SKM-1 (cell line): ENCODE results near the gene PMF1.
A peak's percentile ranks its signal among the peaks of the same experiment; 100 is the strongest.
"Not testable (repeated sequence)": the region's sequence is repeated elsewhere in the genome, so short reads cannot be mapped to it uniquely, and the experiment has no call there.

Experiments used
- DNase-seq: peaks from one replicate; lab custom pipeline; 2025; ENCODE audit not compliant: unreplicated experiment; lab: John Stamatoyannopoulos, UW

Gene PMF1, protein sequence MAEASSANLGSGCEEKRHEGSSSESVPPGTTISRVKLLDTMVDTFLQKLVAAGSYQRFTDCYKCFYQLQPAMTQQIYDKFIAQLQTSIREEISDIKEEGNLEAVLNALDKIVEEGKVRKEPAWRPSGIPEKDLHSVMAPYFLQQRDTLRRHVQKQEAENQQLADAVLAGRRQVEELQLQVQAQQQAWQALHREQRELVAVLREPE

DNA sequence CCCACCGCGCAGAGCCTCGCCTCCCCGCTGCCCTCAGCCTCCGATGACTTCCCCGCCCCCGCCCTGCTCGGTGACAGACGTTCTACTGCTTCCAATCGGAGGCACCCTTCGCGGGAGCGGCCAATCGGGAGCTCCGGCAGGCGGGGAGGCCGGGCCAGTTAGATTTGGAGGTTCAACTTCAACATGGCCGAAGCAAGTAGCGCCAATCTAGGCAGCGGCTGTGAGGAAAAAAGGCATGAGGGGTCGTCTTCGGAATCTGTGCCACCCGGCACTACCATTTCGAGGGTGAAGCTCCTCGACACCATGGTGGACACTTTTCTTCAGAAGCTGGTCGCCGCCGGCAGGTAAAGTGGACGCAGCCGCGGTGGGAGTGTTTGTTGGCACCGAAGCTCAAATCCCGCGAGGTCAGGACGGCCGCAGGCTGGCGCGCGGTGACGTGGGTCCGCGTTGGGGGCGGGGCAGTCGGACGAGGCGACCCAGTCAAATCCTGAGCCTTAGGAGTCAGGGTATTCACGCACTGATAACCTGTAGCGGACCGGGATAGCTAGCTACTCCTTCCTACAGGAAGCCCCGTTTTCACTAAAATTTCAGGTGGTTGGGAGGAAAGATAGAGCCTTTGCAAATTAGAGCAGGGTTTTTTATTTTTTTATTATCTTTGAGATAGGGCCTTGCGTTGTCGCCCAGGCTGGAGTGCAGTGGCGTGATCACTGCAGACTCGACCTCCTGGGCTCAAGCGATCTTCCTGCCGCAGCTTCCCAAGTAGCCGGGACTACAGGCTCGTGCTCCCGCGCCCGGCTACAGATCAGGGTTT, at the start of gene PMF1:
Gene PMF1 (plus strand): TSS at position 175 of the 811 bp plus-strand sequence. CDS start 9 bp downstream, at position 184.
- DNase-seq: peak; percentile 98

DNA sequence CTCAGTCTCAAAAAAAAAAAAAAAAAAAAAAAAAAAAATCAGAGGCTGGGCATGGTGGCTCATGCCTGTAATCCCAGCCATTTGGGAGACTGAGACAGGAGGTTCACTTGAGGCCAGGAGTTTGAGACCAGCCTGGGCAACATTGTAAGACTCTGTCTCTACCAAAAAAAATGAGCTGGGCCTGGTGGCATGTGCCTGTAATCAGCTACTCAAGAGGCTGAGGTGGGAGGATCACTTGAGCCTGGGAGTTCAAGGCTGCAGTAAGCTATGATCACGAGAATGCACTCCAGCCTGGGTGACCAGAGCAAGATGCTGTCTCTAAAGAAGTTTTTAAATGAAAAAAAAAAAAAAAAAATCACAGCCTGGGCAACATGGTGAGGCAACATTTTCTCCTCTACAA, 49.1 kb upstream of the PMF1 start:
- no peak for DNase-seq

DNA sequence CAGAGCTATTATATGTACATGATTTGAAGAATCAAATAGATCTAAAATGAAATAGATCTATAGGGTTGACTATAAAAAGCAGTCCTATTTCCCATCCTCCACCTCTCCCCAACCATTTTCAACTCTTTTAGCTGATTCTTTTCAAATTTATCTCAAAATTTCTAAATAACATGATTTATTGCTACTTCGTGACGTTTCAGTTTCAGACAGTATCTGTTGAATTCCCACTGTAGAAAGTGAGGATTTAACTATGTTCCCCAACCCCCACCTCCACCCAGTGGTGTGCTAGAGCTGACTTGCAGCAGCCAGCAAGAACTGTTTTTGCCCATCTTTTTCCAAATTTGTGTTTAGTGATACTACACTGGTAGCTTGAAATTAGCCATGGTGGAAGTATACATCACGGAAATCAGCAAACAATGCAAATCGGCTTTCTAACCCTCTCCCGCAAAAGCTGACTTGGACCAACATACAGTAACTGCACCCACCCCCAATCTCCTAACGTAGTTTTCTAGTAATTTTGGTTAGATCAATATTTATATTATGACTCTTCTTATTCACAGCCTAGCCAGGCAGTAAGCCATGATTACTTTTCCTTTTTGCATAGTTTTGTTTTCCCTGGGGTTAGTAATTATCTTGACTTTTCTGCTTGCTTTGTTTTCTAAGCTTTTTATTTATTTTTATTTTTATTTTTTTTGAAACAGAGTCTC, 48.5 kb upstream of the PMF1 start:
- no peak for DNase-seq

DNA sequence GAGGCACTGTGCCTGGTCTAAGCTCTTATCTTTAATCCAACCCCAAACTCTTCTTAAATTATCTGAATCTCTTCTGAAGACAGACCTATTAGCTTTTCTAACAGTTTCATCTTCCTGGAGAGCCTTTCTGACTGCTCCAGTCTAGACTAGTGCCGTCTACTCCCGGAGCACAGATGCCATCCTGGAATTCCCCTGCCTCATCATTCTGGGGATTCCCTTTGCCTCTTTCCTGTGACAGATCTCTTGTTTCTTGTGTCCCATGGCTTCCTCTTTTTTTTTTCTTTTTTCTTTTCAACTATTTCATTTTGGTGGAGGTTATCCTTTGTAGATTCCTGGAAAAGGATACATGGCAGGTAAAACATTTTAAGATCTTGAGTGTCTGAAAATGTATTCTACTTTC, 47.7 kb upstream of the PMF1 start:
- no peak for DNase-seq

DNA sequence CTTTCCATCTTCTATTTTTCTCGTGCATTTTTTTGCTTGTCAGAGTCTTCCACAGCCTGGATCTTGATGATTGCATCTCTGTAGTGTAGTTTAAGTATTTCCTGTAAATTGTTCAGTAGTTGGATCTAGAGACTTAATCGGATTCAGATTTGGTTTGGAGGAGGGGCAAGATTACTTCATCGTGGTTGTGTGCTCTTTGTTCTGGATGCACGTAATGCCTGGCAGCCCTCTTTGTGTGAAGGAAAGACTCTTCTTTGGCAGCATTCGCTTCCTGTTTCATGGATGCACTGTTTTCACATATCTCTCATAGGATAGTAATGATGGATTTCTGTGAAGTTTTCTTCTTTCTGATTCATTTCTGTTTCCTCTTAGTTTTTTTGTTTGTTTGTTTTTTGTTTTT, 45.3 kb upstream of the PMF1 start:
- DNase-seq: no peak

DNA sequence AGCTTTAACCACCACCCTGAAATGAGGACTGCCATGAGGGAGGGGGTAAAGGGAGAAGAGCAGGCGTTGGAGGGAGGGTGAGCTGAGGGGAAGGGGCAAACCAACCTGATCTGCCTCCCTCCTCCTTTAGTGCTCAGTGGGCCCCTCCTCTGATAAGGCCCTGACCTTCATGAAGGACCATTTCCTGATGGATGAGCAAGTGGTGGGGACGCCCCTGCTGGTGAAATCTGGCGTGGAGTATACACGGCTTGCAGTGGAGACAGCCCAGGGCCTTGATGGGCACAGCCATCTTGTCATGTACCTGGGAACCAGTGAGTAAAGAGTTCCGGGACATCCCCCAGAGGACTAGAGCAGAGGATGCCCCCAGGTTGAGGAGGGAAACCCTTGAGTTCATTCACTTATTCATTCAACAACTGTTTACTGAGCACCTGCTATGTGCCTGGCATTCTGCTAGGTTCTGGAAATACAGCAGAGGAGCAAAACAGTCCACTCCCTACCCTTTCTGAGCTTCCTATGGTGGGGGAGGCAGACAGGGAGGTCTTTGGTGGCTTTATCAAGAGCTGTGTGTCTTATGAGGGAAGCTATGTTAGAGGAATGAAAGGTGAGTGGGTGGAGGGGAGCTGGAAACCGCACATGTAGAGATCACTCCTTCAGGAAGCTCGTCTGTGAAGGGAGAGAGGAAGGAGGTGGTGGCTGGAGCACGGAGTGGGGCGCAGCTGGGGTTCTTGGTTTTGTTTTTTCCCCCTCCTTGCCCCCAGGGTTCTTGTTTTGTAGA, 39.9 kb upstream of the PMF1 start:
- DNase-seq: no peak

DNA sequence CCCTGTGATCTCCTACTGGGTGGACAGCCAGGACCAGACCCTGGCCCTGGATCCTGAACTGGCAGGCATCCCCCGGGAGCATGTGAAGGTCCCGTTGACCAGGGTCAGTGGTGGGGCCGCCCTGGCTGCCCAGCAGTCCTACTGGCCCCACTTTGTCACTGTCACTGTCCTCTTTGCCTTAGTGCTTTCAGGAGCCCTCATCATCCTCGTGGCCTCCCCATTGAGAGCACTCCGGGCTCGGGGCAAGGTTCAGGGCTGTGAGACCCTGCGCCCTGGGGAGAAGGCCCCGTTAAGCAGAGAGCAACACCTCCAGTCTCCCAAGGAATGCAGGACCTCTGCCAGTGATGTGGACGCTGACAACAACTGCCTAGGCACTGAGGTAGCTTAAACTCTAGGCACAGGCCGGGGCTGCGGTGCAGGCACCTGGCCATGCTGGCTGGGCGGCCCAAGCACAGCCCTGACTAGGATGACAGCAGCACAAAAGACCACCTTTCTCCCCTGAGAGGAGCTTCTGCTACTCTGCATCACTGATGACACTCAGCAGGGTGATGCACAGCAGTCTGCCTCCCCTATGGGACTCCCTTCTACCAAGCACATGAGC, 36.1 kb upstream of the PMF1 start:
- DNase-seq: no peak

DNA sequence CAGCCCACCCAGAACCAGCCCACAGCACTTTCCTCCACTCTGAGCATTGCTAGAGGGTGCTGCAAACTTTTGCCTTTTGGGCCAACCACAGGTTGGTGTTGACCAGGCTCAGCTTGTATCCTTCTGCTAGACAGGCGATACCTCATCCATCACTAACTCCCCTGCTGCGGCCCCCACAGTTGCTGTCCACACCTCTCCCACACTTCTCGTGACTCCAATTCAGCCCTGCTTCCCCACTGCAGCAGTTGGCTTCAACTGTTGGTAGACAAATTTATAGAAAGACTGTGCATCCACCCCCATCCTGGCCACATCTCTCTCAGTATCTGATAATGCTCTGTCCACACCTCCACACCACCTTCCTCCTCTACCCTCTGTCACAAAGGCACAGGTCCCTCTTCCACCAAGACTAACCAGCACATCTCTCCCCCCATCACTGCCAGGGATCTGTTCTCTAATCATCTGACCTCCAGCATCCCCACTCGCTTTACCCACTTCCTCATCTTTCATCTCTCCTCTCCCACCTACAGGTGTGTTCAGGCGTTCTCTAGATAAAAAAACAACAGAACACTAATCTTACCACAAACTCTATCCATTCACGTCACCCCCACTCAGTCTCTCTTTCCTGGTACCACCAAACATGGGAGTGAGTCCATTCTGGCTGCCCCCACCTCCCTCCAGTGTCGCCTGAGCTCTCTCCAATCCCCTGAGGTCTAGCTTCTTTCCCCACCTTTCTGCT, 34.7 kb upstream of the PMF1 start:
- no peak for DNase-seq

DNA sequence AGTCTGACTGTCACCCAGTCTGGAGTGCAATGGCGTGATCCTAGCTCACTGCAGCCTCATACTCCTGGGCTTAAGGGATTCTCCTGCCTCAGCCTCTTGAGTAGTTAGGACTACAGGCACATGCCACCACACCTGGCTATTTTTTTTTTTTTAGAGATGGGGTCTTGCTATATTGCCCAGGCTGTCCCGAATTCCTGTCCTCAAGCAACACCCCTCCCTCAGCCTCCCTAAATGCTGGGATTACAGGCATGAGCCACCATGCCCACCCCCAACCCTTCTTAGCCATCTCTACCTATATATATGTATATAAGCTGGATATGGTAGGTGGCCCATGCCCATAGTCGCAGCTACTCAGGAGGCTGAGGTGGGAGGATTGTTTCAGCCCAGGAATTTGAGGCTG, 32.3 kb upstream of the PMF1 start:
- DNase-seq: no peak

DNA sequence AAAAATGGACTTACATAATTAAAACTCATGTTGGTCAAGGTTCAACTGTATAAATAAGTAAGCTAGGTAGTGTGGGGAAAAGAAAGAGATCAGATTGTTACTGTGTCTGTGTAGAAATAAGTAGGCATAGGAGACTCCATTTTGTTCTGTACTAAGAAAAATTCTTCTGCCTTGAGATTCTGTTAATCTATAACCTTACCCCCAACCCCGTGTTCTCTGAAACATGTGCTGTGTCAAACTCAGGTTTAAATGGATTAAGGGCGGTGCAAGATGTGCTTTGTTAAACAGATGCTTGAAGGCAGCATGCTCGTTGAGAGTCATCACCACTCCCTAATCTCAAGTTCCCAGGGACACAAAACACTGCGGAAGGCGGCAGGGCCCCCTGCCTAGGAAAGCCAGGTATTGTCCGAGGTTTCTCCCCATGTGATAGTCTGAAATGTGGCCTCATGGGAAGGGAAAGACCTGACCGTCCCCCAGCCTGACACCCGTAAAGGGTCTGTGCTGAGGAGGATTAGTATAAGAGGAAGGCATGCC, 31.3 kb upstream of the PMF1 start:
- not testable (repeated sequence) for DNase-seq

DNA sequence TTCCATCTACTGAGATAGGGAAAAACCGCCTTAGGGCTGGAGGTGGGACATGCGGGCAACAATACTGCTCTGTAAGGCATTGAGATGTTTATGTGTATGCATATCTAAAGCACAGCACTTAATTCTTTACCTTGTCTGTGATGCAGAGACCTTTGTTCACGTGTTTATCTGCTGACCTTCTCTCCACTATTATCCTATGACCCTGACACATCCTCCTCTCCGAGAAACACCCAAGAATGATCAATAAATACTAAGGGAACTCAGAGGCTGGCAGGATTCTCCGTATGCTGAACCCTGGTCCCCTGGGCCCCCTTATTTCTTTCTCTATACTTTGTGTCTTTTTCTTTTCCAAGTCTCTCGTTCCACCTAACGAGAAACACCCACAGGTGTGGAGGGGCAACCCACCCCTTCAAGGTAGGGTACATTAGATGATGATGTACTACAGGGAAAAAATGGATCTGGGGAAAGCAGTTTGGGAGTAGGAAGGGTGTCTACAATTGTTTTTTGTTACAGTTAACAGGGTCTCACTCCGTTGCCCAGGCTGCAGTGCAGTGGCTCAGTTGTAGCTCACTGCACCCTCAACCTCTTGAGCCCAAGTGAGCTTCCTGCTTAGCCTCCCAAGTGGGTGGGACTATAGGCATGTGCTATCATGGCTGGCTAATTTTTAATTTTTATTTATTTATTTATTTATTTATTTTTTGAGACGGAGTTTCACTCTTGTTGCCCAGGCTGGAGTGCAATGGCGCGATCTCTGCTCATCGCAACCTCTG, 30.6 kb upstream of the PMF1 start:
- DNase-seq: not testable (repeated sequence)

DNA sequence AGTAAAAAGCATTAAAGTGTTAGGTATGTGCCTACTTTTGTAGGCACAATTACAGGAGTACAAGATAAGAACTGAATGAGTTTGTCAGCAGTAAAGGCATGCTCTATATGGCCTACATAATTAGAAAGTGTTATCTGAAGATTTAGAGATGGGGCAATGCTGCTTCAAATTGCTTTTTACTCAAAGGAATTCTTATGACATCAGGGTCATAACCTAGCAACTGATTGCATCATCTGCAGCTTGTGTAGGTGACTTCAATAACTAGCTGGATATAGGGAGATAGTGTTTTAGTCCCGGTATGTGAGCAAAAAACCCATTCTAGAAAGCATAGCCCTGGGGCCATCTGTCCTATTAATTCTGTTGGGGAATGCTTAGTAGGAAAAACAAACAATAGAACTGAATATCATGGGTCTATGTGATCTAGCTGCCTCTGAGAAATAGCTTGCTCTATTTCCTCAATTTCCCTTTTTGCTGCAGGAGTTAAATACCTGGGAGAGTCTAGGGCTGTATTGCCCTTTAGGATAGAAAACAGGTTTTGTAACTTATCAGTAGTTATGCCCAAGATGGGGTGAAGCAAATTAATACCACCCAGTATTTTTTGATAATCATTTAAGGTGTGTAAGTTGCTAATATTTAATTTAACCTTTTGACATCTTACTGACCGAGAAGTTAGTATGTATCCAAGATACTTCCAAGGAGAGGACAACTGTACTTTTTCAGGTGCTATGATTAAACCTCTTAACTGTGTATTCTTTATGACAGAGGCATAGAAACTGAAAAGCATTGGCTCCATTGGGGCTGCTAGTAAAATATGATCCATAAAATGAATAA, 26.2 kb upstream of the PMF1 start:
- not testable (repeated sequence) for DNase-seq

DNA sequence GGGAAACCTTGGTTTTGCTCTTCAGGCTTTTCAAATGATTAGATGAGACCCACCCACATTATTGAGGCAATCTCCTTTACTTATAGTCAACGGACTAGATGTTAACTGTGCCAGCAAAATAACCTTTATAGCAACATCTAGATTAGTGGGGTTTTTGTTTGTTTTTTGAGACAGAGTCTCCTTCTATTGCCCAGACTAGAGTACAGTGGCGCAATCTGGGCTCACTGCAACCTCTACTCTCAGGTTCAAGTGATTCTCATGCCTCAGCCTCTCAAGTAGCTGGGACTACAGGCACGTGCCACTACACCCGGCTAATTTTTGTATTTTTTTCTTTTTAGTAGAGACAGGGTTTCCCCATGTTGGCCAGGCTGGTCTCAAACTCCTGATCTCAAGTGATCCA, 22.5 kb upstream of the PMF1 start:
- not testable (repeated sequence) for DNase-seq

DNA sequence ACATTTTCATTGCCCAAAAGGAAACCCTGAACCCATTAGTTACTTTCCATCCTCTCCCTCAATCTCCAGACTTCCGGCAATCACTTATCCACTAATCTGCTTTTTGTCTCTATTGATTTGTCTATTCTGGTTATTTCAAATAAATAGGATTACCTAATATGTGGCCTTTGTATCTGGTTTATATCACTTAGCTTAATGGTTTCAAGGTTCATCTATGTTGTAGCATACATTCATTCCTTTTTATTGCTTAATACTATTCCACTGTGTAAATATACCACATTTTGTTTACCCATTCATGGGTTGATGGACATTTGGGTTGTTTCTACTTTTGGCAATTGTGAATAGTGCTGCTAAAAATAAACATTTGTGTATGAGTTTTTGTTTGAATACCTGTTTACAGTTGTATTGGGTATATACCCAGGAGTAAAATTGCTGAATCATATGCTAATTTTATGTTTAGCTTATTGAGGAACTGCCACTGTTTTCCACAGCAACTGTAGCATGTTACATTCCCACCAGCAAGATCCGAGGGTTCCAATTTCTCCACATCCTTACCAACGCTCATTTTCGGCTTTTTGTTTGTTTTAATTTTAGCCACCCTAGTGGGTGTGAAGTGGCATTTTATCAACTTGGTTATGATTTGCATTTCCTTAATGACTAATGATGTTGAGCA, 21.4 kb upstream of the PMF1 start:
- DNase-seq: no peak

DNA sequence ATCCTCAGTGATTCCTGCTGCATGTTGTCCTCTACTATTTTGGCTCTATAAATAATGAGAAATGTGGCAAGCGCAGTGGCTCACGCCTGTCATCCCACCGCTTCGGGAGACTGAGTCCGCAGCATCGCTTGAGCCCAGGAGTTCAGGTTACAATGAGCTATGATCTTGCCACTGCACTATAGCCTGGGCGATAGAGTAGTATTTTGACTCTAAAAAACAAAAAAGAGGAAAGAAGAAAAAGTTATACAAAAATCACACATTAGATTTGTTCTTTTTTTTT, 19.7 kb upstream of the PMF1 start:
- DNase-seq: no peak

DNA sequence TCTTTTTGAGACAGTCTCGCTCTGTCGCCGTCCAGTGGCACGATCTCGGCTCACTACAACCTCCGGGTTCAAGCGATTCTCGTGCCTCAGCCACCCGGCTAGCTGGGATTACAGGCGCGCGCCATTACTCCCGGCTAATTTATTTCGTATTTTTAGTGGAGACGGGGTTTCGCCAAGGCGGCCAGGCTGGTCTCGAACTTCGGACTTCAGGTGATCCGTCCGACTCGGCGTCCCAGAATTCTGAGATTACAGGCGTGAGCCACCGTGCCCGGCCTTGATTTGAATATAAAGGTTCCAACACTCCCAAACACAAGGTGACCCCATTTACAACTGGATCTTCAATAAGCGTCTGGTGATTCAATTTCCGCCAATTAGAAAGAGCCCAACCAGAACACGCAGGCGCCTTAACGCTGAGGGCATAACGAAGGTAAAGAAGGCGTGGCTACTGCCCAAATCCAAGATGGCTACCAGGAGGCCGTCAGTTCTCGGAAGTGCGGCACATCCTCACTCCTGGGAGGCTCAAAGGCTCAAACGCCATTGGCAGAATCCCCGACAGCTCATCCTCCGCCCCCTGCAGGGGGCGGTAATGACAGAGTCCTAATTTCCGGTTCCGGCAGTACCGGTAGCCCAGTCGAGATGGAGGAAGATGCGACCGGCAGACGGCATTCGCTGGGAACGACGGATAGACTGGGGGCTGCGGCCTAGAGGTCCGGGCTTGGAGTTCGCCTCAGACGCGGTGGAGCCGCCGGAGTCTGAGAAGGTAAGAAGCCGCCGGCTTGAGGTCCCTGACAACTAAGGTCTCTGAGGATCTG, 19.1 kb upstream of the PMF1 start, which contains the start of gene SLC25A44:
Gene SLC25A44 (plus strand): TSS at position 617 of the 812 bp plus-strand sequence. CDS start 5,744 bp downstream, outside the sequence.
- peak; percentile 100 for DNase-seq

DNA sequence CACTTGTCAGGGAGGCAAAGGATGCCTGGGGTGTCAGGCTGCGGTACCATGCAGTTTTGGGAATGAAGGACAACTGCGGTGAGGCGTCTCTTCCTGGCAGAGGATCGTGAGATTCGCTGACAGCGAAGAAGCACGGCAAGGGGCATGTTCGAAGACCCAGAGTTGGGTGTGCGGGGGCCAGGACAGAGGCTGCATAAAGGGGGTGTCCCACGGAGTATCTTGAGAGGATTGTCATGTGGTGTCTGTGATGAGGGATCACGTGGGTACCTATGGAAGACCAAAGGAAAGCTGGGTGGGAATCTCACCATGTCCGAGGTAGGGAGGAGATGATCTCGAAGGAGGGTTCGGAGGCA, 18.5 kb upstream of the PMF1 start:
- no peak for DNase-seq
